CD4-positive, alpha-beta T cell treated with Interleukin-6 for 4 hours (primary cell): Measurements from ENCODE around the gene ARRDC4.
"Not testable (repeated sequence)": the region's sequence is repeated elsewhere in the genome, so short reads cannot be mapped to it uniquely, and the experiment has no call there.

ENCODE experiments used
- DNase-seq: peaks from one replicate; pipeline ENCODE4 v3.0.0-alpha.2; 2020; ENCODE audit warnings: mixed read lengths

The ARRDC4 gene

GRCh38 chr15:97966924-97967620, 6.6 kb downstream of the ARRDC4 start:
- DNase-seq = no peak

GRCh38 chr15:97967881-97968280, 7.4 kb downstream of the ARRDC4 start:
- DNase-seq = no peak

- no peak for DNase-seq
Measured at GRCh38 chr15:97968380-97968779, 7.9 kb downstream of the ARRDC4 start.

GRCh38 chr15:97972366-97972765, 11.9 kb downstream of the ARRDC4 start:
- no peak for DNase-seq

- DNase-seq = no peak
Measured at GRCh38 chr15:97976129-97976528, 15.6 kb downstream of the ARRDC4 start.

GRCh38 chr15:97976766-97977503, 16.4 kb downstream of the ARRDC4 start:
- no peak for DNase-seq

- DNase-seq = no peak
Measured at GRCh38 chr15:97977734-97978133, 17.2 kb downstream of the ARRDC4 start.

GRCh38 chr15:97978401-97979139, 18.1 kb downstream of the ARRDC4 start:
- DNase-seq = no peak

GRCh38 chr15:97979140-97979520, 18.6 kb downstream of the ARRDC4 start:
- no peak for DNase-seq

GRCh38 chr15:97981058-97981457, 20.6 kb downstream of the ARRDC4 start:
- no peak for DNase-seq

GRCh38 chr15:97981758-97982157, 21.3 kb downstream of the ARRDC4 start:
- no peak for DNase-seq

- no peak for DNase-seq
Measured at GRCh38 chr15:97984157-97984556, 23.7 kb downstream of the ARRDC4 start.

- not testable (repeated sequence) for DNase-seq
Measured at GRCh38 chr15:97985979-97986378, 25.5 kb downstream of the ARRDC4 start.

- no peak for DNase-seq
Measured at GRCh38 chr15:97986781-97987180, 26.3 kb downstream of the ARRDC4 start.

GRCh38 chr15:97989299-97989698, 28.8 kb downstream of the ARRDC4 start:
- DNase-seq = no peak

- DNase-seq = no peak
Measured at GRCh38 chr15:97991972-97992541, 31.6 kb downstream of the ARRDC4 start.

GRCh38 chr15:97992823-97993222, 32.3 kb downstream of the ARRDC4 start:
- no peak for DNase-seq

- no peak for DNase-seq
Measured at GRCh38 chr15:97993310-97993738, 32.8 kb downstream of the ARRDC4 start.

- DNase-seq = no peak
Measured at GRCh38 chr15:97994236-97994635, 33.7 kb downstream of the ARRDC4 start.

- DNase-seq = no peak
Measured at GRCh38 chr15:97995192-97995591, 34.7 kb downstream of the ARRDC4 start.

- DNase-seq = no peak
Measured at GRCh38 chr15:97995881-97996603, 35.5 kb downstream of the ARRDC4 start.

GRCh38 chr15:97998307-97999071, 38.0 kb downstream of the ARRDC4 start:
- DNase-seq = no peak
